ENCODE results near the gene CST6.

The CST6 gene

GRCh38 chr11:66011785-66012303 lies at the start of gene CST6:
TSS of gene CST6 (plus strand) at chr11:66012008. CDS start at chr11:66012045, 37 bp downstream.
- DNase-seq: no peak

- peak; percentile 55 to 66 for DNase-seq
Observed at GRCh38 chr11:65962141-65962564, 49.7 kb upstream of the CST6 start.

GRCh38 chr11:65964906-65965305 lies 46.9 kb upstream of the CST6 start:
- no peak for DNase-seq

- DNase-seq: no peak
Observed at GRCh38 chr11:65965986-65966762, 45.6 kb upstream of the CST6 start.

GRCh38 chr11:65967329-65967934 lies 44.4 kb upstream of the CST6 start:
- DNase-seq: no peak

GRCh38 chr11:65968600-65969482 lies 43.0 kb upstream of the CST6 start:
- DNase-seq: no peak

GRCh38 chr11:65972116-65972515 lies 39.7 kb upstream of the CST6 start:
- DNase-seq: no peak

GRCh38 chr11:65973439-65974110 lies 38.2 kb upstream of the CST6 start:
- DNase-seq: no peak

- no peak for DNase-seq
Observed at GRCh38 chr11:65975771-65976170, 36.0 kb upstream of the CST6 start.

- no peak for DNase-seq
Observed at GRCh38 chr11:65976216-65977176, 35.3 kb upstream of the CST6 start.

GRCh38 chr11:65977621-65978390 lies 34.0 kb upstream of the CST6 start:
- DNase-seq: no peak

GRCh38 chr11:65978391-65979238 lies 33.2 kb upstream of the CST6 start:
- no peak for DNase-seq

- no peak for DNase-seq
Observed at GRCh38 chr11:65979261-65979759, 32.5 kb upstream of the CST6 start.

GRCh38 chr11:65981101-65981740 lies 30.6 kb upstream of the CST6 start:
- no peak for DNase-seq

- no peak for DNase-seq
Observed at GRCh38 chr11:65981972-65982823, 29.6 kb upstream of the CST6 start.

- no peak for DNase-seq
Observed at GRCh38 chr11:65982824-65983588, 28.8 kb upstream of the CST6 start.

- no peak for DNase-seq
Observed at GRCh38 chr11:65983589-65983987, 28.2 kb upstream of the CST6 start.
